GM21737 (cell line): ENCODE measurements around the gene POLDIP3.
"Not testable (repeated sequence)": the region's sequence is repeated elsewhere in the genome, so short reads cannot be mapped to it uniquely, and the experiment has no call there.

ENCODE experiments used
- ATAC-seq: cut with Tn5 transposase; IDR thresholded peaks from one replicate; pipeline ENCODE4 v1.9.1; 2021; ENCODE audit warnings: mild to moderate bottlenecking, moderate library complexity; ENCODE audit not compliant: unreplicated experiment

POLDIP3 gene

DNA sequence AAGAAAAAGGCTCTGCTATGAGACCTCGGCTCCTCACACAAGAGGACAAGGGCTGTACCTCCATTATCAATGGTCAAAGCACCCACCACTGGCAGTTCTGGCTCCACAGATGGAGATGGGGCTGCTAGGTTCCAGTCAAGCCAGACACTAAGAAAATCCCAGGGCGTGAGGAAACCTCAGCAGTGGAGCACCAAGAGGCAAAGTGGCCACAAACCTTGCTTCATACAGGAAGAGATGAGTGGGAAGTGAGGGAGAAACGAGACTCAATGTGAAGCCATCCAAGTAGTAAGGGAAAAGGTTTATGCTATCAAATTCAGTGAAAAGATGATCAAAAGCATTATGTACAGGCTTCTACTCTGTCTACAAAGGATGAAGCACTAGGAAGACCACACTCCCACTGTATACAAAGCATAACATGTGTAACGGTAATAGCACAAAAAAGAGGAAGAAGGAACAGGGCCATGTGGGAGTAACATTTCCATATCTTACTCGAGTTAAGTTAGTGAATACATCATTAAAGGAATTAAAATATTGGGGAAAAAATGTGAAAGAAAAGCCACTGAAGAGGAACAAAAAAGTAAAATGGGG lies 27.0 kb downstream of the POLDIP3 start:
- no peak for ATAC-seq

DNA sequence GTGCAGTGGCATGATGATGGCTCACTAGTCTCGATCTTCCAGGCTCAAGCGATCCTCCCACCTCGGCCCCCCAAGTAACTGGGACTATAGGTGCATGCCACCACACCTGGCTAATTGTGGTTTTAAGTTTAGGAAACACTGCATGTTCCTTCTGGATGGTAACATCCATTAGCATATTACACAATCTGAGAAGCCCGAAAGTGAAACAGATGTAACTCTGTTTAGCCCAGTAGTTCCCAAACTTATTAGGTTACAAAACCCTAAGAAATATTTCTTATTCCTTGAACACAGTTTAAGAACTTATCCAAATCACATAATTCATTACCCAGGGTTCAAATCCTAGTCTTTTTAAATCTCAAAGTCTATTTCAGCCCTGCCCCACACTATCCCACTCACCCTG lies 28.3 kb downstream of the POLDIP3 start:
- ATAC-seq, result no peak

DNA sequence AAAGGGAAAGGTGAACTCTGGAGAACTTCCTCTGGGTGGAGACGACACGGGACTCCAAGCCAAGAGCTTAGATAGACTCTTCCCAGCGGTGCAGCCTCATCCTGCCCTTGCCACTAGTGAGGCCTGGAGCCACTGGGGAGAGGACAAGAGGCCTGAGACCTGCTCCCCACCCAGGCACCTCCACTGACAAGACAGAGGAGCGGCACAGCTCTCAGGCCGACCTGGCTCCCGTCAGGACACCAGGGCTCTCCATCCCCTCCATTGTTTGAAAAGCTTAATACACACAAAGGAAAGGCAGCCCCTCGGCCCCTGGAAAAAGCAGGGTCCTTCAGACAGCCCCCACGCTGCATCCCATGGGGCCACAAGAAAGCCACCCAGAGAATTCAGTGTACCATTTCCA lies 29.6 kb downstream of the POLDIP3 start:
- ATAC-seq, result no peak

DNA sequence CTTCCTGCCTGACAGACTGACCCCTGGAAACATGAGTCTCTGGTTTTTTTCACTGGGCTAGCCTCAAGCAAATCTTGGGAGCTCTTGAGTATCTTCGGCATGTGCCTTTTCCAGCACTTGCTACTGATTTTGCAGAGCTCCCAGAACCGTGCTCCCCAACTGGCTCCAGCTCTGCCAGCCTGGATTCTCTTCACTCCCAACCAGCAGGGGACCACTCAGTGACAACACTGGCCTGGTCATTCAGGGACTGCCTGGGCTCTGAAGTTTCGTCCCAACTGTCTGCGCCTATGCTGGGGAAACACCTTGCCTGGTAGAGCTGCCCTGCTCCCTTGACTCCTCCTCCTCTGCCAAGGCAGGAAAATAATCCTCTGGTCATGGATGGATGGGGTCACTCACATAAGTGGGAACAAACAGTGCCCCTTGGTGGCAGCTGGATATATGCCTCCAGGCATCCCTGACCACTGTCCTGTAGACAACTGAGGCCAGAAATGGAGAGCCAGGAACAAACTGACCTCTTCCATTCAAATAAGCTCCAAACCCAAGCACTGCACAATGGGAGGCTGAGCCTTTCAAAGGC lies 30.2 kb downstream of the POLDIP3 start:
- ATAC-seq, result no peak

DNA sequence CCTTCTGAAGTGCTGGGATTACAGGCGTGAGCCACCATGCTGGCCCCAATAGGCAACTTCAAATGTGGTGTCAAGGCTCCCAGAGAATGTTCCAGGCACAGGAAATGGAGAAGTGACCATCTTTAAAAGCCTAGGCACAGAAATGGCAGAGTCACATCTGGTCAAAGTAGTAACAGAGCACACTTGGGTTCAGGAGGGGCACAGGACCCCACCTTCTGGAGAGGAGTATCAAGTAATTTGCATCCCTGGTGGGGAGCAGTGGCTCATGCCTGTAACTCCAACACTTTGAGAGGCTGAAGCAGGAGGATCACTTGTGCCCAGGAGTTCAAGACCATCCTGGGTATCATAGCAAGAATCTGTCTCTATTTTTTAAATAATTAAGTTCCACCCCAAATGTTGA lies 31.7 kb downstream of the POLDIP3 start:
- no peak for ATAC-seq

DNA sequence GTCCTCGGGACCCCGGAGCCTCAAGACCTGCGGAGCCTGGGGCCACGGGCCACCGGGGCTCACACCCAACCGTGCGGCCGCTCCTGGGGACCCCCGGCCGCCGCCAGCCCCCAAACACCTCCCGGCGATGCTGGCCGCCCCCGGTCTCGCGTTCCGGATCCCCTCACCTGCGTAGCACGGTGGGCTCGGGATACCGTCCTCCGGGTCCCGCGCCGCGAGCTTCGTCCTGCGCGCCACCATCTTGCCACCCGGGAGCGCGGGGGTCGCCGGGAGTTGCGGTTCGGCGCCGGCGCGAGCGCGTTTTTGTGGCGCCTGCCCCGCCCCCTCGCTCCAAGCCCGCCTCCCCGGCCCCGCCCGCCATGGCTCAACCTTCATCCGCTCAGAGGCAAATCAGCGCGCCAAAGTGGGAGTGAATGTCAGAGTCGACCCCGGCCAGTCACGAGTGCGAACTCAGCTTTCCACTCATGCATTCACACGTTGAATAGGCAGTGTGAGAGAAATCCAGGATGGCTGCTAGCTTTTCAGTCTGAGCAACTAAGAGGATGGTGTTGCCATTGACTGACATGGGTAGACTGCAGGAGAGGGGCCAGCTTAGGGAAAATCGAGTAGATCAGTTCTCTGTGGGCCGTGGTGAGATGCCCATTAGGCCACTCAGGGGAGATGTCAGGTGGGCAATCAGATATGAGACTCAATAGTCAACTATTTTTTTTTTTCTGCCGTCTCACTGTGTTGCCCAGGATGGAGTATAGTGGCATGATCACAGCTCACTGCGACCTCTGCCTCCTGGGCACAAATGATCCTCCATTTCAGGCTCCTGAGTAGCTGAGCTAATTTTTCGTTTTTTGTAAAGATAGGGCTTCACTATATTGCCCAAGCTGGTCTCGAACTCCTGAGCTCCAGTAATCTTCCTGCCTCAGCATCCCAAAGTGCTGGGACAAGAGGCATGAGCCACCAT lies 32.6 kb downstream of the POLDIP3 start:
- peak; percentile 58 for ATAC-seq

DNA sequence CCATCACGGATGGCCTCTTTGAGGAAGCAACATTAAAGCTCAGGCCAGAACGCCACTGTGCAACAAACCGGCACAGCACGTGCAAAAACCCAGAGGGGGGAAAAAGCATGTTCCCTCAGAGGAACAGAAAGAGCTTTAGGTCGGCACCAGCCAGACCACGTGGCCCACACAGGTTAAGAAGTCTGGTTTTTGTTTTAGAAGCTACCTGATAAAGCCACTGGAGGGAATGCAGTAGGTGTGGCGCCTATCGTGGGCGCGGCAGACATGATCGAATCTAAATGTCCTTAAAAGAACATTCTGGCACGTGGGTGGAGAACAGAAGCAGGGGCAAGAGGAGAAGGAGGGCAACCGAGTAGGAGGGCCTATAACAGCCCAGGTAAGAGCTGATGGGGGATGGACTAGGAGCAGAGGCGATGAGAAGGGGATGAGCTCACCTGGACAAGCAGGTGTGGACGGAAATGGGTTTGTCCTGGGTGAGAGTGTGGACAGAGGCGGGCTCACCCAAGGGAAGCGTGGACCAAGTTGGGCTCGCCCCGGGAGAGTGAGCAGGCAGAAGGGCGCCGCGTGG lies 33.4 kb downstream of the POLDIP3 start:
- peak; percentile 11 for ATAC-seq

DNA sequence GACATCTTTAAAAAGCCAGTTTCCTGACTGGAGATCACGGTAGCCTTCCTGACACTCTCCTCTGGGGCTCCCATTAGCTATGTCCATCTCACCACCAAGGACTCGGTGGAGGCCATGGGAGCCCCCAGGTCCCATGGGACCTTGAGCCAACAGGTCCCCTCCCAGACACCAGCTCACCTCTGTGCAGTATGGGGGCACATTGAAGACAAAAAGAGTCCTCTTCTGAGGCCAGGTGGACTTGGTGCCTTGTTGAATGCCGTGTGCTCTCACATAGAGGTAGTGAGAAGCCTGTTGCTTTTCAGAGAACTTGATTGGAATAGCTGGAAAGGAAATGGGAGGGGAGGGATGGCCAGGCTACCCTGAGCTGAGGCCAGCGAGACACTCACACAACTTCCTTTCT lies 34.6 kb downstream of the POLDIP3 start:
- ATAC-seq, result not testable (repeated sequence)

DNA sequence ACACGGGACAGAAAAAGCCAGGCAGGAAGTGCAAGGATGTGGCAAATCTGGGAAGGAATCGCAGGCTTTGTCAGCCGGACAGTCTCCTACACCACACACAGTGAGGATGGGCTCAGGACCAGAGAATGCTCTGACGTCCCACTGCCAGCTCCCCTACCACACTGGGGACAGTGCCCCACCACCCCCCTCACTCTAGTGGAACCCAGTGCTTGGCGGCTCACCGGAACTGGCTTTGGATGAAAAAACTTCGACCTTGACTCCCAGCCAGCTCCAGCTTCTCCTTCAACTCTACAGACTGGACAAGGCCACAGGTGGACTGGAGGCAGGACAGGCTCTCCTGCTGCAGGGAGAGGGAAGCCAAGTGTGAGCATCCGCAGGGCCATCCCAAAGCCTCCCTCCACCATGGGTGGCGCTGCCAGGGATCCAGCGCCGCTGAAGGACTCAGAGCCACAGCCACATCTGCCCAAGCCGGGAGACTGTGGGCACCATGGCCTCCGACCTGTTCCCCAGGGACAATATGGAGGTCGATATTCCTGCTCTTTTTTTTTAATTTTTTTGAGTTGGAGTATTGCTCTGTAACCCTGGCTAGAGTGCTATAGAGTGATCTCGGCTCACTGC lies 37.0 kb downstream of the POLDIP3 start:
- no peak for ATAC-seq

DNA sequence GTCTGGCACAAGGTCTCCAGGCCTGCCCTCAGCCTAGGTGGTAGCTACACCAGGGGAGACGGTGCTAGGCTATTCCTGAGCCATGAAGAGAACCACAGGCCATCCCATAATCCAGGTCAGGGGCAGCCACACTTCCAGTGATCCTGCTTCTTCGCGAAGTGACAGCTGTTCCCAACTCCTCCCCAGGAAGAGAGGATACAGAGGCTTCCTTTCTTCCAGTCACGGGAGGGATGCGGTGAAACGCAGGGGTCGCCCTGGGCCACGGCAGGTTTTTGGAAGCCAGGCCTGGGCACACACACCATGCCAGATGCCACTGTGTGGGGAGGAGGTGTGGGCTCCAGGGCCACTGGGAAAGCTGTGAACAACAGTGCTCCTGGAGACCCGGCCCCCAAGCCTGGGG lies 37.5 kb downstream of the POLDIP3 start:
- ATAC-seq, result not testable (repeated sequence)

DNA sequence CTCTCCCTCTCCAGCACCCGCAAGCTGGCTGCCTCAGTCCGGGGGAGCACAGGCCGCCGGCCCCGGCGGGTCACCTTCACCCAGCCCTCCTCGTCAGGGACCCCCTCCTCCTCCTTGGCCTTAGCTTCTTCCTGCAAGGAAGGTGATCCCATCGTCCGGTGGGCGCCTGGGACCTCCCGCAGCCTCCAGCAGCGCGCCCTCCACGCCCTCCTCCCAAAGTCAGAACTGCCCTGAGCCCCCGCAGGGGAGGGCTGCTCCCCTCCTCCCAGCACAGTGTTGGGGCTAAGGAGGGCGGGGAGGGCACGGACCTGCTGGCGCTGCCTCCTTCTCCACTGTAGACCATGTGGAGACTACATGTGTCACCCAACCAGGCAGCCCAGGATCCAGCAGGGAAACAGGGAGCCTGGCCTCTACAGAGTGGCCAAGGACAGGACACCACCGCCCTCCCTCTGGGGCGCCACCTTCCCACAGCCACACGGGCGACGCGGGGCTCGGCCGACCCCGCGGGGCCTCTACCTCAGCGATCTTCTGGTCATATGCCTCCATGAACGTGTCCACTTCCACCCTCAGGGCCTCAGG lies 38.6 kb downstream of the POLDIP3 start:
- not testable (repeated sequence) for ATAC-seq

DNA sequence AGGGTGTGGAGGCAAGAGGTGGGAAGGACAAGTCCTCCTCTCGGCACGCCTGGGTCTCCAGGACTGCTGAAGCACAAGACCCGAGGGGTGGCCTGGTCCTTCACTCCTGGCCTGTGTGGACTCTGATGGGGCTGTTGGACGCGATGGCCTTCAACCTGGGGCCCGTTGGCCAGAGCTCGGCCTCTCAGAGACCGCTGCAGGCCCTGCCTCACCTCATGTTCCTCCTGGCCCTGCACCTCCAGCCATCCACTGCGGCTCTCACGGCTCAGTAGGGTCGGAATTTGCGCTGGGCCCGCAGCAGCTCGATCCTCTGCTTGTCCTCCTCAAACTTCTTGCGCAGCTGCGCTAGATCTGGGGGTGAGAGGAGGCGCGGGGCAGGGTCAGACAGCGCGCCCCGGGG lies 40.2 kb downstream of the POLDIP3 start:
- not testable (repeated sequence) for ATAC-seq

DNA sequence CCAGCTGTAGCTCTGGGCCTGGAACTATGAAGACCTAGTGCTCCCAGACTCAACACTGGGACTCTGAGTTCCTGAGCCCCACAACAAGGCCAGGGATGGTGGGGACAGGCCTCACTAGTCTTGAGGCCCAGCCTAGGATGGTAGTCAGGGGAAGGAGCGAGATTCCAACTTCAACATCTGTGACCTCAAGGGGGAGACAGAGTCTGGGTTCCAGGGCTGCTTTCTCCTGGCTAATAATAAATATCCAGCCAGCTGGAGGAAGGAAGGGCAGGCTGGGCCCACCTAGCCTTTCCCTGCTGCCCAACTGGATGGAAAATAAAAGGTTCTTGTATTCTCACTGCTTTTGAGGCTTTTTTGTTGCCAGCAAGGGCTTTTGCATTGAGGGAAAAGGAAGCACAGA lies 40.6 kb downstream of the POLDIP3 start:
- ATAC-seq, result not testable (repeated sequence)

DNA sequence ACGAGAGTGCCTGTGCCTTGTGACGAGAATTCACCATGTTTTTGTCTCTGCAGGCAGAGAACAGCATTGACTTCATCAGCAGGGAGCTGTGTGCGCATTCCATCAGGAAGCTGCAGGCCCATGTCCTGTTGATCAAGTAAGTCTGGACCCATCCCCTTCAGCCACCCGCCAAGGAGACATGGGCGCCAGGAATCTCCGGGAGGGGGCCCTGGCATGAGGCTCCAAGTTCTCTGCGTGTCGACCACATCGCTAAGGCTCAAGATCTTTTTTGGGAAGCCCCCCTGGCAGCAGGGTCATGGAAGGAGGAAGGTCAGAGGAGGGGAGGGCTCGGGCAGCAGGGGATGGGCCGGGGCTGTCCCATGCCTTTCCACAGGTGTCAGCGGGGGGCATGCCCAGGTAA lies 43.6 kb downstream of the POLDIP3 start:
- not testable (repeated sequence) for ATAC-seq

DNA sequence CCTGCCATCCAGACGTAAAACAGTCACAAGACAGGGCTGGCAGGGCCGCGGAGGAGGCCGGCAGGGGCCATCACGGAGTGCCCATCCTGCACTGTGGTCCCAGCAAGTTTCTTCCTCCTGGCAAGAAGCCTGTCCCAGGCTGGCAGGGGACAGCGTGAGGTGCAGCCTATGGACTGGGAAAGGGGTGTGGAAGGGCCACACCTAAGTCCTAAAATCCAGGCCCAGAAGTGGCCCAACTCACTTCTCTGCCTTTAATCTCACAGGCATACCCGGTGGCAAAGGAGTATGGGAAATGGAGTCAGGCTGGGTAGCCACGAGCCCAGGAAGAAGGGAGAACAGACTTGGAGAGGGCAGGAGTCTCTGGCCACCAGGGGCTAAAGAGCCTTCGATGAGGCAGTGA lies 44.1 kb downstream of the POLDIP3 start:
- ATAC-seq, result not testable (repeated sequence)

DNA sequence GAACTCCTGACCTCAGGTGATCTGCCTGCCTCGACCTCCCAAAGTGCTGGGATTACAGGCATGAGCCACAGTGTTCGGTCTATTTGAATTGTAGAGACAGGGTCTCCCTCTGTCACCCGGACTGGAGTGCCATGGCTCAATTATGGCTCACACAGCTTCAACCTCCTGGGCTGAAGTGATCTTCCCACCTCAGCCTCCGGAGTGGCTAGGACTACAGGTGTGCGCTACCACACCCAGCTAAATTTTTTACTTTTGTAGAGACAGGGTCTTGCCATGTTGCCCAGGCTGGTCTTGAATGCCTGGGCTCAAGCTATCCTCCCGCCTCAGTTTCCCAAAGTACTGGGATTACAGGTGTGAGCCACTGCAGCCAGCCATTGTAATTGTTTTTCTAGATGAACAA lies 46.7 kb downstream of the POLDIP3 start:
- not testable (repeated sequence) for ATAC-seq

DNA sequence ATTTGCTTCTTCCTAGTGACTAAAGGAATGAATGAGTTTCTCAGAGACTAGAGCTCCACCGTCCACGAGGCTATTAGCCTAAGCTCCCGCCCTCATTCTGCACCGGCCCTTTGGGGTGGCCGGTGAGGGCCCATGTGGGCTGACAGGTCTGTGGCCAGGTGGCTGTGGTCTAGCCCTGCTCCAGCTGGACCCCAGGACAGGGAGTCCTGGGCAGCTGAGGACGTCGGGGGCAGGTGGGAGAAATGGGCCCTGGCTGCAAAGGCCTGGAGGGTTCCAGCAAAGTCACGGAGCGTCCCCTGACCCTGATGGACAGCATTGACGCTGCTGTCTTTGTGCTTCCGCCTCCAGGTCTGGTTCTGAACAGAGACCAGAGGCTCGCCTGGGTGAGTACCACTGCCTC lies 48.7 kb downstream of the POLDIP3 start:
- no peak for ATAC-seq

DNA sequence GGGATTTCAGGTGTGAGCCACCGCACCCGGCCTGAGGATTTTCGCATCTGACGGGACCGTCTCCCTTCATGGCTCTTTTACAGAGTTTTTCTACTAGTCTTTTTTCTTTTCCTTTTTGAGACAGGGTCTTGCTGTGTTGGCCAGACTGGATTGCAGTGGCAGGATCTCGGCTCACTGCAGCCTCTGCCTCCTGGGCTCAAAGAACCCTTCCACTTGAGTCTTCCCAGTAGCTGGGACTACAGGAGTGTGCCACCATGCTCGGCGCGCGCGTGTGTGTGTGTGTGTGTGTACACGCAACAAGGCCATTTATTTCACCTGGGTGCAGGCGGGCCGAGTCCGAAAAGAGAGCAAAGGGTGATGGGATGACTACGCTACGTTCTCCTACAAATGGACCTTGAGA lies 50.0 kb downstream of the POLDIP3 start:
- ATAC-seq, result no peak

DNA sequence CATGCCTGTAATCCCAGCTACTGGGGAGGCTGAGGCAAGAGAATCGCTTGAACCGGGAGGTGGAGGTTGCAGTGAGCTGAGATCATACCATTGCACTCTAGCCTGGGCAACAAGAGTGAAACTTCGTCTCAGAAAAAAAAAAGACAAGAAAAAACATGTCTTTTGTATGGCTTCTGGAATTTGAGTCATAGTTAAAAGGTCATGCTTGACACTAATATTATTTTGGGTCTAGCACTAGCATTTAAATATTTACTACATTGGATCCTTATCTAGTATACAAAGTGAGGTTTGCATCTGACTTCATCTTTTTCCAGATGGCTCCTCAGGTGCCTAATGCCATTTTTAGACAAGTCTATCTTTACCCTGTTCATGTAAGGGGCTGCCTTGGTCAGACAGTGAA lies 50.7 kb downstream of the POLDIP3 start:
- not testable (repeated sequence) for ATAC-seq

DNA sequence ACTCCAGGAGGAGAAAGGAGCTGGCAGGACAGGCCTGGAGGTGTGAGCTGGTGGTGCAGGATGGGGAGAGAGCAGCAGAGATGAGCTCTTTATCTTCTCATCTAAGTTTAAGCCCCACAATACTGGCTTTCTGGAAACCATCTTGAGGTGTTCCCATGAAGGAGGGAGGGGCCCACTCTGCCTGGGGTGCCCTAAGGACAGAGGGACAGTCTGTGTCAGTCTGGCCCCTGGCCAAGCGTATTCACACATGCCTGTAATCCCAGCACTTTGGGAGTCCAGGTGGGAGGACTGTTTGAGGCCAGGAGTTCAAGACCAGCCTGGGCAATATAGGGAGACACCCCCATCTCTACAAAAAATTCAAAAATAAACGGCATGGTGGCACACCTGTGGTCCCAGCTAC lies 52.0 kb downstream of the POLDIP3 start:
- ATAC-seq, result no peak

DNA sequence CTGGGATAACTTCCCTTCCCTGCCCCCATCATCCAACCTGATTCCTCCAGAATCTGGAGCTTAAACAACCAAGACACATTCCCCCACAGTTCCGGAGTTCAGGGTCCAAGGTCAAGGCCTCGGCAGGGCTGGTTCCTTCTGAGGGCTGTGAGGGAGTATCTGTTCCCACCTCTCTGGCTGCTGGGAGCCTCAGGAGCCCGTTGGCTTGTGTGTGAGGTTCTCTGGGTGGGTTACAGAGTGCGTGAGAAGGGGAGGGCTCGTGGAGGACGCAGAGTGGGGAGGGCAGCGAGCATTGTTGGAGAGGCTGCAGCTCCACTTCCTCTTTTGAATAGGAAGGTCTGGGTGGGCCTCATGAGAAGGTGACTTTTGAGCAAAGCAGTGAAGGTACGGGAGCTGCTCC lies 52.4 kb downstream of the POLDIP3 start:
- ATAC-seq, result no peak
